HG03103 (cell line): ENCODE results near the gene TMEM82.

ENCODE experiments used
- ATAC-seq: cut with Tn5 transposase; IDR thresholded peaks from one replicate; pipeline ENCODE4 v1.9.1; 2021; ENCODE audit warnings: low read depth; ENCODE audit not compliant: unreplicated experiment

Gene TMEM82

DNA sequence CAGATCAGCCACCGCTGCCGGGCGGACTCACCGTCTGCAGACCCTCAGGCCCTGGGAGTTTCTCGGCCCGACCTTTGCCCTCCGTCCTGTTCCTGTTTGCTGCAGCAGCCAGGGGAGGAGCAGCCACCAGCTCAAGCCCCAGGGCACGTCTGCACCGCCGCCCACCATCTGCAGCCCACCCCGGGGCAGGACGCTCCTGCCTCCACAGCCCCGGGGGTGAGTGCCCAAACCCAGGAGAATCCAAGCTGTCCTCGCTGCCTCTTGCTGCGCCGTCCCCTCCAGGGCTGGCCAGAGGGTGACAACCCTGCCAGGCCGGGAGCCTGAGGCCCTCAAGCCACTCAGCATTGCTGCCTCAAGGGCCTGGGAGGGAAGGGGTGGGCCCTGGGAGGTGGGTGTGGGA, 7.4 kb upstream of the TMEM82 start:
- ATAC-seq: no peak

DNA sequence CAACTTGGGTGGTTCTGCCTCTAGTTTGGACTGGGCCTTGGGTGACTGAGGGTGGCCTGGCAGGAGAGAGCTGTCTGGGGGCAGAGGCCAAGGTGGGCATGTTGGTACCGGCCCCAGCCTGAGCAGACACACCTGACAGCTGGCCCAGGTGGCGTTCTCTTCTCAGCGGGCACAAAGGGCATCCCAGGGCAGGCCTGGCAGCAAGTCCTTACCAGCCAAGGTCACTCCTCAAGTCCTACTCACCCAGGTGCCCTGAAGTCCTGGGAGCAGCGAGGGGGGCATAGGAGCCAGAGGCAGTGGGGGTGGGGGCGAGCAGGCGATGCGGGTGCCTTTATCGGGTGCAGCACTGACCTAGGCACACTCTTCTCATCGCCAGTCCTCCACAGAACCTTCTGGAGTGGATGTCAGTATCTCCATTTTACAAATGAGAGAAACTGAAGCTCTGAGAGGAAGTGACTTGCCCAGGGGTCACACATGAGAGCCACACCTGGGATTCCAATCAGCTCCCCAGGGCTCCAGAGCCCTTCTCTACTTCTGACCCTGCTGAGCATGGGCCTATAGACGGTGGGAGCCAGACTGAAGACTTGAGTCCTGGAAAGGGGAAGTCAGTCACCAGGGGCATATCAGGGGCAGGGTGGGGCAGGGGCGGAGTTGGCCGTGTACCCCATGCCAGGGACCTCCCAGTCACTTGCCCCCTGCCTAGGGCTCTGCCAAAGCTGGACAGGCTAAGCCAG, 6.8 kb upstream of the TMEM82 start:
- no peak for ATAC-seq

DNA sequence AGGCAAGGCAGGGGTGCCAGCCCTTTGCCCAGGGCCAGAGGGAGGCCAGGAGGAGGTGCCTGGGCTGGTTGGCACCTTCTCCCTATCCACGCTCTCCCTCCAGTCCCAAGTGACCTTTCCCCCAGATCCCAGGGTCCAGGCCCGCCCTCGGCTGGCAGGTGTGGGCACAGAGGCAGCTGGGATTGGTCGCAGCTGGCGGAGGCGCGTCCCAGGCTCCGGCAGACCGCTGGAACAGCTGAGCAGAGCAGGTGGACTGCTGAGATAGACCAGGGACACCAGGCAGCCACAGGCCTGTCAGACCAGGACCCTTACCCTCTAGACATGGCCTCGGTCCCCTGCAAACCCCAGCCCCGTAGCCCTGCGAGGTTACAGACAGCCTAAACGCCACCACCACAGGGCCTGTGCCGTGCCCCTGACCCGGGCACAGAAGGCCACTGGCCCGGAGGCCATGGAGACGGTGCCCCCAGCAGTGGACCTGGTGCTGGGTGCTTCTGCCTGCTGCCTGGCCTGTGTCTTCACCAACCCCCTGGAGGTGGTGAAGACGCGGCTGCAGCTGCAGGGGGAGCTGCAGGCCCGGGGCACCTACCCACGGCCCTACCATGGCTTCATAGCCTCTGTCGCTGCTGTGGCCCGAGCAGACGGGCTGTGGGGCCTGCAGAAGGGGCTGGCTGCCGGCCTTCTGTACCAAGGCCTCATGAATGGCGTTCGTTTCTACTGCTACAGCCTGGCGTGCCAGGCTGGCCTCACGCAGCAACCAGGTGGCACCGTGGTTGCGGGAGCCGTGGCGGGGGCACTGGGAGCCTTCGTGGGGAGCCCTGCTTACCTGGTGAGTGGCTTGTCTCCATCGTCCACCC, 6.0 kb upstream of the TMEM82 start, which contains the start of gene SLC25A34:
Gene SLC25A34 (plus strand): TSS at position 221 of the 854 bp plus-strand sequence. CDS start 228 bp downstream, at position 449.
- ATAC-seq: no peak

DNA sequence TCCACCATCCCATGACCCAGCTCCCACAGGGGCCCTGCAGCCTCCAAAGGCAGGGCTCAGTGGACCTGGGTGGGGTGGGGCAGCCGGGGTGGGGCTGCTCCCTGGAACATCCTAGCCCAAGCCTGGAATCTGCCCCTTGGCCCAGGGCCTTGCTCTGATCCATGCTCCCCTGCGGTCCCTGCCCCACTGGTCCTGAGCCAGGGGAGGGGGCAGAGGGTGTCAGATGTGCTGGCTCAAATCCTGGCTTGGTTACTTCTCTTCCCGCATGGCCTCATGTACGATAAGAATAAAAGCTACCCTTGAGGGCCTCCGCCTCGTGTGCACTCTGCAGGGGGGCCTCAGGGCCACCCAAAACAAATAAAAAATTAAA, 5.4 kb upstream of the TMEM82 start:
- no peak for ATAC-seq

DNA sequence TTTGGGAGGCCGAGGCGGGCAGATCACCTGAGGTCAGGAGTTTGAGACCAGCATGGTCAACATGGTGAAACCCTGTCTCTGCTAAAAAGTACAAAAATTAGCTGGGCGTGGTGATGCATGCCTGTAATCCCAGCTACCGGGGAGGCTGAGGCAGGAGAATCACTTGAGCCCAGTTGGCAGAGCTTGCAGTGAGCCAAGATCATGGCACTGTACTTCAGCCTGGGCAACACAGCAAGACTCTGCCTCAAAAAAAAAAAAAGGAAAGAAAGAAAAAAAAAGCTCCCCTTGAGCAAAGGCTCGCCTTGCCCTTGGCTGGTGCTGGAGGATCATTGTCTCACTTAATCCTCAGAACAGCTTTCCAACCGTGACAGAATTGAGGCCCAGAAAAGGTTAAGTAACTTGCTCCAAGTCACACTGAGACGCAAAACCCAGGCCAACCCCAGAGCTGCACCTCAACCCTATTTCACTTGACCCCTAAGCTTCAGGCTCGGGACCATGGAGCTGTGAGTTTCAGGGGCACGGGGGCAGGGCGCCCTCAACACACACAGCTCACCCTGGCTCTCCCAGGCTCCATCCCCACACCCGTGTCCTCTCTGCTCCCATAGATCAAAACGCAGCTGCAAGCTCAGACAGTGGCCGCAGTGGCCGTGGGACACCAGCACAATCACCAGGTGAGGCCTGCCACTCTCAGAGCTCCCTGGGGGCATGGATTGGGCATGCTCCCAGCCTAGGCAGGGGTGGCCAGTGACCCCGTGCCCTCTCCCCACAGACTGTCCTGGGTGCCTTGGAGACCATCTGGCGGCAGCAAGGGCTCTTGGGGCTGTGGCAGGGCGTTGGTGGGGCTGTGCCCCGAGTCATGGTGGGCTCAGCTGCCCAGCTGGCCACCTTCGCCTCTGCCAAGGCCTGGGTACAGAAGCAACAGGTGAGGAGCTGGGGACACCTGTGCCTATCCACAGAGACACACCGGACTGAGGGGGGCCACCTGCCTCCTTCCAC, 4.7 kb upstream of the TMEM82 start:
- ATAC-seq: no peak

DNA sequence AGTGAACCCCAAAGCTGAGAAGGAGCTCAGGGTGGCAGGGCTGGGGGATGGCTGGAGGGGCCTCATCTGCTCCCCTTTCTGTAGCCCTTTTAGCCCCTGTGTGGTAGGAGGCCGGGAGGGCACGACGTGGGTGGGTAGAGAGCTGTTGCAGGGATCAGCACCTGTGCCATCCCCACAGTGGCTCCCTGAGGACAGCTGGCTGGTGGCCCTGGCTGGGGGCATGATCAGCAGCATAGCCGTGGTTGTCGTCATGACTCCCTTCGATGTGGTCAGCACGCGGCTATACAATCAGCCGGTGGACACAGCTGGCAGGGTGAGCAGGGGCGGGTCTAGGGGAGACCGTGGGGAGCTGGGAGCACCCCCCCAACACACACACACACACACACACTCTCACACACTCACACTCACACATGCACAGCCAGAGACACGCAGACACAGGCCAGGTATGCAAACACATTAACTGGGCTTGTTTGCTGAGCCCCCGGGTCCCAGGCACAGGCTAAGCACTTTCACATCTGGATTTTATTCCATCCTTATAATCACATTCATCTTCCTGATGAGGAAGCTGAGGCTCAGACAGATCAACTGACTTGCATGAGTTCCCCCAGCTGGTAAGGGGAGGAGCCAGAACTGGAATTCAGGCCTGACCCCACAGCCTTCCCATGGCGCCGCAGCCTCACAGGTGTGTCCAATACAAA, 3.7 kb upstream of the TMEM82 start:
- no peak for ATAC-seq

DNA sequence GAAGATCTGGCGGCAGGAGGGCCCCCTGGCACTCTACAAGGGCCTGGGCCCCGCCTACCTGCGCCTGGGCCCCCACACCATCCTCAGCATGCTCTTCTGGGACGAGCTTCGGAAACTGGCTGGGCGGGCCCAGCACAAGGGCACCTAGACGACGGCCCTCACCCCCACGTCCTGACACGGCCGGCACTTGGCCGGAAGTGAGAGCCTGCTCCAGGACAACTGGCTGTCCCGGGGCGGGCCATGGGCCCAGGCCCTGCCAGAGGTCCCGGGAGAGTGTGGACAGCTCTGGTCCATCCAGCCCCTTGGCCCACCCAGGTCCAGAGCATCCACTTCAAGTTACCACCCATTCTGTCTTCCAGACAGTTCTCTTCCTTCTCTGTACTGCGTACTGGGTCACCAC, 3.0 kb upstream of the TMEM82 start:
- ATAC-seq: no peak

DNA sequence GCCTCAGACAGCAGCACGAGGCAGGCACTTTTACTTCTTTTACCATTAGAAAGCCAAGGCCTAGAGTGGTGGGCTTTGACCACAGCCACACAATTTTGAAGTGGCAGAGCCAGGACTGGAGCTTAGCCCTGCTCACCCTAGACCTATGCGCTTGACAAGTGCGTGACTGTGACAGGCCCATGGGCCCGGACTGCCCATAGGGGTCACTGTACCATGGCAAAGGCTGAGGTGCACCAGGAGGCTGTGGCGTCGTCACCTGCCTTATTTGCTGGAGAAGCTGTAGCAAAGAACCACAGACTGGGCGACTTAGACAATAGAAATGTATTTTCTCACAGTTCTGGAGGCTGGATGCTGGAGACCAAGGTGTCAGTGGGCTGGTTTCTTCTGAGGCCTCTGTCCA, 2.6 kb upstream of the TMEM82 start:
- no peak for ATAC-seq

DNA sequence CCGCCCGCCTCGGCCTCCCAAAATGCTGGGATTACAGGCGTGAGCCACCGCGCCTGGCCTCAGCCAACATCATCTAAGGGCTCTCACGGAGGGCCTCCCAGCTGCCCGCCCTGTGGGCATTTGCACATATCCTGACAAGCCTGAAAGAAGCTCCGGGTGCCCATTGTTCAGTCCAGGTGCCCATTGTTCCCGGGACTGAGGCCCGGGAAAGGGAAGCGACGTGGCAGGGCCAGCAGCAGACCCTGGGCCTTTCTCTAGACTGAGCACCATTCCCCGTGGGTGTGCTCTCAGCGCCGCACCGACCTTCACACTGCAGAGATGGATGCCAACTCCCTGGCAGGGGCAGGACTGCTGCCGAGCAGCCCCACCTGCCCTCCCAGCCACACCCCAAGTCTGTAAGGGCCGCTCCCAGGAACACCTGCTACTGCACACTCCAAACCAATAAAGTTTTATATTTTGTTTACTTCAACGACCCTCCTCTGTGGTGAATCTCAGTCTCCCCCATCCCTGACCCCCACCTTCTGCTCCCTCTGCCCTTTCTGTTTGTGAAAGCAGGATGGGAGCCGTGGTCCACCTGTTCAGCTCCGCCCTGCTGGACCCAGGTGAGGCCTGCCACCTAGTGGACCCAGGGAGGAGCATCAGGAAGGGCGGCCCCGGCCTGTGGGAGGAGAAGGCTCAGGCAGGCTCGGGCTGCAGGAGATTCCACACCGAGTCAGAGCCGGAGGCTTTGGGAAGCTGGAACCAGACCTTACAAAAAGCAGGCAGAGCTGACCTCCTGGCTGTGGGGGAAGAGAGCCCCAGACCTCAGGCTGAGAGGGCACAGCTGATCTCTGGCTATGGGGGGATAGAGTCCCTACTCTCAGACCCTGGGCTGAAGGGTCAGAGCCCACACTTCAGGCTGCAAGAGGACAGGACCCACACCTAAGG, 1.1 kb upstream of the TMEM82 start:
- no peak for ATAC-seq

DNA sequence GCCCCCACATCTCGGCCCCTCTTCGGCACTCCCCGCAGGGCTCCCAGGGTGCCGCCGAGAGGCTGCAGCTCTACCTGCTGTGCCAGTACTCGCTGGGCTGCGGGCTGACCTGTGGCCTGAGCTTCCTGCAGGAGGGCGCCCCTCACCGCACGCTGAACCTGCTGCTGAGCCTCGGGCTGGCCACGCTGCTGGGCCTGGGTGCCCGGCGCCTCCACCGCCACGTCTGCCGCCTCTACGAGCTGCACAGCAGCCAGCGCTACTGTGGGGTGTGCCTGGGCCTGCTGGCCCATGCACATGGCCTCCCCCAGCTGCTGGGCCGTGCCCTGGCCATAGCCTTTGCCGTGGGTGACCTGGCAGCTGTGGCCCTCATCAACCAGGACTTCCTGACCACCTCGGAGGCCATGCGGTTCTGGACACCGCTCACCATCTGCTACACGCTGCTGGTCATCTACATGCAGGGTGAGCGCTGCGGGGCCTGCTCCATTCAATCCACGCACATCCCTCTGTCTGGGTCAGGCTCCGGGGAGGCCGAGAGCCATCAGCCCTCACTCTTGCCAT, 1.9 kb downstream of the TMEM82 start:
- no peak for ATAC-seq

DNA sequence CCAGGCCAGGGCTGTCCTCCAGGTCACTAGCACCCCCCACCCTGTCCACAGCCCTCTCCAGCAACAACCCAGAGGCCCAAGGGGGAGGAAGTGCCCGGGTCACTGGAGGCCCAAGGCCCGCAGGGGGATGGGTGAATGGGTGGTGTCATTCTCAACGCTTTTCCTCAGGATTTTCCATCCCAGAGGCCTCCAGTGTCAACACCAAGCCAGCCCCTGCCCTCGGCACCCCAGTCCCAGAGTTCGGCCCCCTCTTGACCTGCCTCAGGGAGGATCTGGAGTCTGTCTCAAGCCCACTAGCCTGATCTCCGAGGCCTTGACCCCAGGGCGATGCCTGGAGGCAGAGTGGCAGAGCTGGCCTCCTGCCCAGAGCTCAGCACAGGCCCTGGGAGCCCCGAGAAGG, 5.1 kb downstream of the TMEM82 start:
- no peak for ATAC-seq

DNA sequence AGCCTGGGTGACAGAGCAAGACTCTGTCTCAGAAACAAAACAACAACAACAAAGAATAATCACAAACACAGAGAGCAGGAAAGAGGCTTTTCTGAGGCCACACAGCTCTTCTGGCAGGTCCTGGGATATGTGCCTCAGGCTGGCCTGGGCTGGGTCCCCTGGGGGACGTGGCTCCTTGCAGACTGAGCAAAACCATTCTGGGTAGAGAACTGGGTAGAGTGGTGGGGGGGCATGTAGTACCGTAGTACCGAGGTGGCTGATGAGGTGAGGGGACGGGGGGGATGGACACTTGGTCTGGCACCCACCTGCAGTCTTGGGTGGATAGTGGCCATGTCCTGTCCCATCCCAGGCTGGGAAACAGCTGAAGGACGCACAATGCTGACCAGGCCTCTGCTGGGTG, 6.0 kb downstream of the TMEM82 start:
- no peak for ATAC-seq

DNA sequence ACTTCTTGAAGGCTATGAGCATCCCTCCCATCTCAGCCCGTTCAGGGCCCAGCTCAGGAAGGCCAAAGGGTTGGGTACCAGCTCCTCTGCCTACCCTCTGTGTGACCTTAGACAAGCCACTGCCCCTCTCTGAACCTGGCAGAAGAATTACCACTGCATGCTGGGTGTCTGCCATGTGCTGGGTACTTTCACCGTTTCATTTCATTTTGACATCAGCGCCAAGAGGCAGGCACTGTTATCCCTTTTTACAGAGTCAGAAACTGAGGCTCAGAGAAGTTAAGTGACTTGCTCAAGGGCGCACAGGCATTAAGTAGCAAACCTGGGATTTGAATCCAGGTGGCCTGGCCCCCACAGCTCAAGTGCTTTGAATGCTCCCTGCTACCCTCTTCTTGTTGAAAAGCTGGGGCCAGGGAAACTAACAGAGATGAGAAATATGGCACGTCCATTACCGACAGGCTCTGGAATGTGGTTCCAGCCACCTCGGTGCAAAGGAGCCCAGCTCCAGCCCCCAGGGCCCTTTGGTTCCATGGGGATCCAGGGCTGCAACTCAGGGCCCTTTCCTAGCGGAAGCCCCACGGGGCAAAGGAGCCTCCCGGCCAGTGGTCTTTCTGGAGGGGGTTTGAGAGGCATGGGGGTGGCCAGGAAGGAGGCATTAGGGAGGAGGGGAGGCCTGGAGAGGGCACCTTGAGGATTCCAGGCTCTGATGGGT, 6.5 kb downstream of the TMEM82 start:
- no peak for ATAC-seq

DNA sequence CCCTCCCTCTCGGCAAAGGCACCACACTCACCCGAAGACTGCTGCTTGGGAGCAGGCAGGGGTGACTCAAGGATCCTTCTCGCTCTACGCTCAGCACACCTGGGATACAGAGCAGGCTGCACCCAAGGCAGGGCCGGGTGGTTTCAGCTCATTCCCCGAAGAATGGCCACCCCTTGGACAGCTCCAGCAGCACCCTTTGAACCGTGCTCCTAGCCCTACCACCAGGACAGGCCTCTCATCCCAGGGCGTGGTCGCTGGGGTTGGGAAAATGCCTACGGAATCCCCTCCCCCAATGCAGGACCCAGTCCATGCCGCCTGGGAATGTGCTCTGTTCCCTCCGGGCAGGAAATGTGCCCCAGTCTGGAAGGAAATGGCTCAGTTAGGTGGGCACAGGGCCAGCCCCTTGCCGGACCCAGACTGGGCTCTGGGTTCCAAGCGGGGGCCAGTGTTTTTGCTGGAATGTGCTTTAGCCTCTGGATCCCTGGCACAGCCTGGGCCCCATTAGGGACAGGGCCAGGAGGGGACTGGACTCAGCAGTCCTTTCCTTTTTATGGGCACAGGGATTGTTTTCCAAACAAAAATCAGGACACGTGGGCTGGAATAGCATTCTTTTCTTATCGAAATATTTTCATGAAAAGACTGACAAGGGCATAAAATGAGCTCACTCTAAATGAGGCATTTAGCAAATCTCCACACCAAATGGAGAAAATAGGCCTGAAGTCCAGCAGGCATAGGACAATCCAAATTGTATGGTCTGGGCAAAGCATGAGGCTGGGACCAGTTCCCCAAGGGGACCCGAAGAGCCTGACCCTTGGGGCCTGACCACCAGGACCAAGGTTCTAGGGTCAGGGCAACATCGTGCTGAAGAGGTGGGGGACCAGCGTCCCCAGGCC, 7.3 kb downstream of the TMEM82 start:
- ATAC-seq: no peak

DNA sequence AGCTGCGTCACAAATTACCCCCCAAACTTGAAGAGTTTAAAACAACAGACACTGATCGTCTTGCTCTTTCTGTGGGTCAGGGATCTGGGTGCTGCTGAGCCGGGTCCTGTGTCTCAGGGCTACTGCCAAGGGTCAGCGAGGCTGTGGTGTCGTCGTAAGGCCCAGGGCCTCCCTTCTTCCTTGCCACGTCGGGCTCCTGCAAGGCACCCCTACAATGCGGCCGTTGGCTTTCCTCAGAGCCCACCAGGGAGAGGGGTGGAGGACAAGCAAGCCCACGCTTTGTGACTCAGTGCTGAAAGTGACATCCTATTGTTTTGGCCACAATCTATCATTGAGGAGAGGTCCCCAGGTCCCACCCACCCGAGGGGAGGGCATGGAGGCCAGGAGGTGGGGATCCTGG, 8.6 kb downstream of the TMEM82 start:
- no peak for ATAC-seq

DNA sequence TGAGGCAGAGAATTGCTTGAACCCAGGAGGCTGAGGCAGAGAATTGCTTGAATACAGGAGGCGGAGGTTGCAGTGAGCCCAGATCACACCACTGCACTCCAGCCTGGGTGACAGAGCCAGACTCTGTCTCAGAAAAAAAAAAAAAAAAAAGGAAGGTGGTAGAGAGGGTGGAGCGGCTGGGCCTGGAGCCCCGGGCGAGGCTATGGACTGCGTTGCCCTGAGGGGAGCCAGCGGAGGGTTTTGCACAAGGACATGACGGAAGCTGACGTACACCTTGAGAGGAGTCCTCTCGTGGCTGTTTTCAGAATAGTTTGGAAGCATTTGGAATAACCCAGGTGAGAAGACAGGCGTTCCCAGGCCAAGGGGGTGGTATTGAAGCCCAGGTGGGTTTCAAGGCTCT, 9.4 kb downstream of the TMEM82 start:
- ATAC-seq: no peak

DNA sequence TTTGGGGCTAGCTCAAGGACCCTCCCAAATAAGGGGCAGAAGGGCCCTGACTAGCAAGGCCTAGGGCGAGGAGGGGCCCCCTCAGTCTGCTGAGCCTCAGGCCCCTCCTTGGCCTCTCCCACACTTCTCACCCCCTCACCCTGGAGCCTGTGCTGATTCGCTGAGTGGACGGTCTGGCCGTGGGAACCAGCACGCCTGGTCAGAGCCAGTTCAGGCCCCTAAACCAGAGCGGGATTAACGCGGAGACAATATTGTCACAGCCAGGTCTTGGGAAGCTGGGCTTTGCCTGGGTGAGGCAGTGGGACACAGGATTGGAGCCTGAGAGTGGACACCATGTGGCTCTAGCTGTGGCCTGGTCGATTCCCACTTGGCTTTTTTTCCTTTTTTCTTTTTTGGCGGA, 11.5 kb downstream of the TMEM82 start:
- ATAC-seq: no peak
